NCI-H1694 (cell line): ENCODE measurements around the gene SWI5.
A peak's percentile ranks its signal among the peaks of the same experiment; 100 is the strongest.

ENCODE experiments used
- DNase-seq: peaks from one replicate; lab custom pipeline; 2025; lab: John Stamatoyannopoulos, UW

SWI5 gene

DNA sequence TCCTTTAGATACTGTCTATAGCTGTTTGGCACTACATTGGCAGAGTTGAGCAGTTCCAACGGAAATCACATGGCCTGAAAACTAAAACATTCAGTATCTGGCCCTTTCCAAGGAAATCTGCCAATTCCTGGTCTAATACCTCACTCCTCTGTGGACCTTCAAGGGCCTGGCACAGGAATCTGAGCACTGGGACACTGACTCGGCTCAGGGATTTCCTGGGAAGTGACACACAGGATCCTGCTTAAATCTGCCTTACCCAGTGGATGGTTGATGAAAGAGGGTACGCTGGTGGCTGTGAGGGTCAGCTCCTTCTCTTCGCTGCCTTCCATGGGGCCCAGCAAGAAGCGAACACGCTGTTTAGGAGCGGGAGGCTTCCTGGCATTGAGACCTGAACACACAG lies 45.3 kb downstream of the SWI5 start:
- no peak for DNase-seq

DNA sequence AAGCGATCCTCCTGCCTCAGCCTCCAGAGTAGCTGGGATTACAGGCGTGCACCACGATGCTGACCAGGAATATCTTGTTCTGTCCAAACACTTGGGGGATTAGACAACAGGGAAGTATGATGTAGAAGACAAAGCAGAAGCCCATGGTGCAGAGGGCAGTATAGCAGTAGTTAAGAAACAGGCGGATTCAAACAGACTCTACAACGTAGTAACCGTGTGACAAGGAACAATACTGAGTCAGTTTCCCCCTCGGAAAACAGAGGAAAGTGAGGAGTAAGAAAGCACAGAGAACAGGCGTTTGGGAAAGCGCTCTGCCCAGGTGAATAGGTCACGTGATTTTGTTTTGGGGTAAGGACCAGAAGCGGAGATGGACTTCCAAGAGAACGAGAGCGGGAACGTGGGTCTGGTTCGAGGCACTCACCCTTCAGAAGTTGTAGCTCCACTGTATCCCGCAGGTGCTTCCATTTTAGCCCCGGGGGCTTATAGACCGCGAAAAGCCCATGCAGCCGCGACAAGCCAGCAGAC lies 45.9 kb downstream of the SWI5 start:
- DNase-seq: no peak

GRCh38 chr9:128322404-128323211 lies 46.5 kb downstream of the SWI5 start, which contains the start of the genes COQ4 and TRUB2:
COQ4 (plus strand) TSS chr9:128322839; CDS start chr9:128322859, 20 bp downstream.
TRUB2 (minus strand) TSS chr9:128322447; CDS start chr9:128322408, 39 bp downstream.
- peak; percentile 77 for DNase-seq

- DNase-seq: no peak
These were observed 47.2 kb downstream of the SWI5 start for GRCh38 chr9:128323212-128323730.

- no peak for DNase-seq
These were observed 47.7 kb downstream of the SWI5 start for GRCh38 chr9:128323791-128324190.

- no peak for DNase-seq
These were observed 48.3 kb downstream of the SWI5 start for GRCh38 chr9:128324401-128324800.

GRCh38 chr9:128325629-128326028 lies 49.6 kb downstream of the SWI5 start:
- DNase-seq: no peak

- DNase-seq: no peak
These were observed 57.4 kb downstream of the SWI5 start for GRCh38 chr9:128333451-128333869.

- DNase-seq: no peak
These were observed 59.1 kb downstream of the SWI5 start for GRCh38 chr9:128335161-128335560.

DNA sequence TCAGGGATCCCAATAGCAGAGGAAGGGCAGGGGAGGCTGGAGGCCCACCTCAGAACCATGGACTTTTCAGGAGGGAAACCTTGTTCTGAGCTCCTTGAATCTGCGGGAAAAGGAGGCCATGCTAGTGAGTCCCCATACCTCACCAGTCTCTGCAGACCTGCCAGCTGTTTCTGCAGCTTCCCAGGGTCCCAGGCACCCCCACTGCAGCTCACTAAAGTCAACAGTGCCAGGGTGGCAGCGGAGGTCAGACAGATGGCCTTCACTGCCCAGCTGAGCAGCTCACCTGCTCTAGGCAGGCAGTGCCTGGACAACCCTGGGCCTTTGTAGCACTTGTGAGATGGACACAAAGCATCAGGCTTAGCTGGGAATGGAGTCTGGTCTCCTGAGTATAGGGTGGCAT lies 59.8 kb downstream of the SWI5 start:
- no peak for DNase-seq

GRCh38 chr9:128337936-128338335 lies 61.9 kb downstream of the SWI5 start:
- no peak for DNase-seq
